NCI-H345 (cell line): ENCODE results near the gene XPO1.
"Not testable (repeated sequence)": the region's sequence is repeated elsewhere in the genome, so short reads cannot be mapped to it uniquely, and the experiment has no call there.

Source experiments
- DNase-seq: peaks from one replicate; lab custom pipeline; 2025; lab: John Stamatoyannopoulos, UW

Gene XPO1

DNA sequence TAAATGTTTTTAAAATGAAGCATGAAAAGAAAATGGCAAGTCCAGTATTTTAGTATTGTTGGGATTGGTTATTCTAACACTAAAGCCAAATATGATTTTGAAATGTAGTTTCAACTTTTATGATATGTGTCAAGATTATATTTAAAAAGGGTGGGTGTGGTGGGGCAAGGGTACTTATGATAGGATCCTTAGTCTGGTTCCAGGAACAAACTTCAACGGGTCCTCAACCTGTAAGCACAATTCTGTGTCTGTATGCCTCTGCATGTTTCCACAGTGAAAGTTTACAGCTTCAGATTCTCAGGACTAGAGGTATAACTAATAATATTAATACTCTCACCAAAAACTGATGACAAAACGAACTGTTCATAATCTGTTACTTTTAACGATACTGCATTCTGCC is 73.1 kb downstream of the XPO1 start:
- DNase-seq, result no peak

DNA sequence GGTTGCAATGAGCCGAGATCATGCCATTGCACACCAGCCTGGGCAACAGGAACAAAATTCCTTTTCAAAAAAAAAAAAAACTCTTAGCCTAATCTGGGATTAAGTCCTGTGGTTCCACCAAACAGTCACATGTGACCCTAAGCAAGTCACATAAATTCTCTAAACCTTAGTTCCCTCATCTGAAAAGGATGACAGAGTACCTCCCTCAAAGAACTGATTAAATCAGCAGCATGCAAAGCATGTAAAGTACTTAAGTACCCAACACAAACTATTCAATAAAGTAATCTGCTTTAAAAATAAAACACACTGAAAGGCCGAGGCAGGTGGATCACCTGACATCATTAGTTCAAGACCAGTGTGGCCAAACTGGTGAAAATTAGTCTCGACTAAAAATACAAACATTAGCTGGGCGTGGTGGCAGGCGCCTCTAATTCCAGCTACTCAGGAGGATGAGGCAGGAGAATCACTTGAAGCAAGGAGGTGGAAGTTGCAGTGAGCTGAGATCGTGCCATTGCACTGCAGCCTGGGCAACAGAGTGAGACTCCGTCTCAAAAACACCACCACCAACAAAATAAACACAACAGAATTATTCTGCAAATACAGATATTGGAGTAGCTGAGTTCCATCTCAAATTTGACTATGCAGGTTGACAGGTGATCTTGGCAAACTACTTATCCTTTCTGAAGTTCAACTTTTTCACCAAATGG is 74.2 kb downstream of the XPO1 start:
- no peak for DNase-seq

DNA sequence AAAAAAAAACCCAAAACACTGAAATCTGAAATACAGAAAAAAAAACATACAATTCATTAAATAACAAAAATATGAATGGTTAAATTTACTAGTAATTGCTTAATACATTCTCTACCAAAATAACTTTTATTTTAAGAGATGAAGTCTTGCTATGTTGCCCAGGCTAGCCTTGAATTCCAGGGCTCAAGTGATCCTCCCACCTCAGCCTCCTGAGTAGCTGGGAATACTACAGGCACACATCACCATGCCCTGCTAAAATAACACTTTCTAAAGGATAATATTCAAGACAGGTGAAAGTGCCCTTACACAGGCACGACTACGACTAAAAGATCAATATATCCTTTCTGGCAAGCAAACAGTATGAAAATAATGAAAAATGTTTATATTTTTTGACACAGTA is 76.8 kb downstream of the XPO1 start:
- DNase-seq, result no peak

DNA sequence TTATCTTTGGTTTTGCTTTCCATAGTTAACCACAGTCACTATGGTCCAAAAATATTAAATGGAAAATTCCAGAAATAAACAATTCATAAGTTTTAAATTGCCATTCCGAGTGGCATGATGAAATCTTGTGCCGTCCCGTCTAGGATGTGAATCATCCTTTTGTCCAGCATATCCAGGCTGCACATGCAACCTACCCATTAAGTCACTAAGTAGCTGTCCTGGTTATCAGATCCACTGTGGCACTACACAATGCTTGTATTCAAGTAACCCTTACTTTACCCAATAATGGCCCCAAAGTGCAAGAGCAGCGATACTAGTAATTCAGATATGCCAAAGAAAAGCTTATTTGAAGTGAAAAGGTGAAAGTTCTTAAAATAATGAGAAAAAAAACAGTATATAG is 78.0 kb downstream of the XPO1 start:
- DNase-seq, result no peak

DNA sequence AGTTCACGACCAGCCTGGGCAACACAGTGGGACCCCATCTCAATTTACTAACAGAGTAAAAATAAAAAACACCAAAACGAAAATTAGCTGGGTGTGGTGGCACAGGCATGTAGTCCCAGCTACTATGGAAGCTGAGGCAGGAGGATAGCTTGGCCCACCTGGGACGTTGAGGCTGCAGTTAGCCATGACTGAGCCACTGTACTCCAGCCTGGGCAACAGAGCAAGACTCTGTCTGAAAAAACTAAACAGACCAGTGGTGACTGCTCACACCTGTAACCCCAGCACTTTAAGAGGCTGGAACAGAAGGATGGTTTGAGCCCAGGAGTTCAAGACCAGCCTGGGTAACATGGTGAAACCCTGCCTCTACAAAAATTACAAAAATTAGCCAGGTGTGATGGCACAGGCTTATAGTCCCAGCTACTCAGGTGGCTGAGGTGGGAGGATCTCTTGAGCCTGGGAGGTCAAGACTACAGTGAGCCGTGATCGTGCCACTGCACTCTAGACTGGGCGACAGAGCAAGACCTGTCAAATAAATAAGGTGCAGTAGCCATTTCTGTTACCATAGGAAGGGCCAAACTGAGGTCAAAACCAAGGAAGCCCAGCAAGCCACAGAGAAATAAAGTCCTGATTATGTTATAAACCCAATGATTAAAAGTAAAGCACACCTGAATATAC is 81.3 kb downstream of the XPO1 start:
- no peak for DNase-seq

DNA sequence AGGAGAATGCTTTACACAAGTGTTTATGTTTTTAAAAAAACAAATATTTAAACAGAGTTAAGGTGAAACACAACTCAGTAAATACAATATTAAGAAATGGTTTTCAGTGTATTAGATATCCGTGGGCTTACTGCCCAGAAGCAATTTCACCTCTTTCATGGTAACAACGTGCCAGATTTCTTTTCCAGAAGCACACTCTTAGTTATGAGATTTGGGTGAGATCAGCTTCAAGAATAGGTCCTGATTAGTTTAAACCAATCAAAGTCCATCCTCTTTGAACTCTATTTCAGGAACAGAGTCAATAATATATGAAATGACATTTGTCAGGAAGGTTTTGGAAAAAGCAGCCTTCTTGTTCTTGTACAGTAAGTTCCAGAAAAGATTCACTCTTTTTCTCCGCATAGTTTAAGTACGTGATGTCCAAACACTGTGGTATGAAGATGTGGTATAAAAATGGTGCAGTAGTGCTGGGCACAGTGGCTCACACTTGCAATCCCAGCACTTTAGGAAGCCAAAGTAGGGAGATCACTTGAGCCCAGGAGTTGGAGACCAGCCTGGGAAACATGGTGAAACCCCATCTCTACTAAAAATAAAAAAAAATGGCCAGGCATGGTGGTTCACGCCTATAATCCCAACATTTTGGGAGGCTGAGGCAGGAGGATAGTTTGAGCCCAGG is 81.9 kb downstream of the XPO1 start:
- DNase-seq, result no peak

DNA sequence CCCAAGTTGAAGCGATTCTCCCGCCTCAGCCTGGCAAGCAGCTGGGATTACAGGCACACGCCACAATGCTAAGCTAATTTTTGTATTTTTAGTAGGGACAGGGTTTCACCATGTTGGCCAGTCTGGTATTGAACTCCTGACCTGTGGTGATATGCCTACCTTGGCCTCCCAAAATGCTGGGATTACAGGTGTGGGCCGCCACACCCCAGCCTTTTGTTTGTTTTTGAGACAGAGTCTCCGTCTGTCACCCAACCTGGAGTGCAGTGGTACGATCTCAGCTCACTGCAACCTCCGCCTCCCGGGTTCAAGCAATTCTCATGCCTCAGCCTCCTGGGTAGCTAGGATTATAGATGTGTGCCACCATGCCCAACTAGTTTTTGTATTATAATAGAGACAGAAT is 83.2 kb downstream of the XPO1 start:
- not testable (repeated sequence) for DNase-seq

DNA sequence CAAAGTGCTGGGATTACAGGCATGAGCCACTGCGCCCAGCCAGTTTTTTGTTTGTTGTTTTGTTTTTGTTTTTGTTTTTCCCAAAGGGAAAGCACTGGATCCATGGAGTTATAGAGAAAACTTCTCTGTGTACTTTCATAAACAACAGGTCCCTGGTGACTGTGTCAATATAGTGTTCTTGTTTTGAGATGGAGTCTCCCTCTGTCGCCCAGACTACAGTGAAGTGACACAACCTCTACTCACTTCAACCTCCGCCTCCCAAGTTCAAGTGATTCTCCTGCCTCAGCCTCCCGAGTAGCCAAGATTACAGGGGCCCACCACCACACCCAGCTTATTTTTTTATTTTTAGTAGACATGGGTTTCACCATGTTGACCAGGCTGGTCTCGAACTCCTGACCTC is 83.8 kb downstream of the XPO1 start:
- no peak for DNase-seq

DNA sequence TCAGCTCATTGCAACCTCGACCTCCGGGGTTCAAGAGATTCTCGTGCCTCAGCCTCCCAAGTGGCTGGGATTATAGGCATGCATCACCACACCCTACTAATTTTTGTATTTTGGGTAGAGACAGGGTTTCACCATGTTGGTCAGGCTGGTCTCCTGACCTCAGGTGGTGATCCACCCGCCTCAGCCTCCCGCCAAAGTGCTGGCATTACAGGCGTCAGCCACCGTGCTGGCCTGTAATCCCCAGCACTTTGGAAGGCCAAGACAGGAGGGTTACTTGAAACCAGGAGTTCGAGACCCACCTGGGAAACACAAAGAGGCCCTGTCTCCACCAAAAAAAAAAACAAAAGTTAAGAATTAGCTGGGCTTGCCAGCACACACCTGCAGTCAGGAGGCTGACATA is 85.8 kb downstream of the XPO1 start:
- DNase-seq, result no peak

DNA sequence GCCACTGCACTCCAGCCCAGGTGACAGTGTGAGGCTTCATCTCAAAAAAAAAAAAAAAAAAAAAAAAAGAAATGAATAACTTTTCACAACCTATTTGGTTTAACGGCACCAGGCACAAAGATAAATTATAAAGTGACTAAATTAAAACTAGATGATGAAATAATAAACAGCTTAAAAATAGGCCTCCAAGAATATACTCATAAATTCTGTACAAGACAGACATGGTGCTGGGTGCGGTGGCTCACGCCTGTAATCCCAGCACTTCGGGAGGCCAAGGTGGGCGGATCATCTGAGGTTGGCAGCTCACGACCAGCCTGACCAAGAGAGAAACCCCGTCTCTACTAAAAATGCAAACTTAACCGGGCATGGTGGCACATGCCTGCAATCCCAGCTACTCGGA is 87.0 kb downstream of the XPO1 start:
- no peak for DNase-seq

DNA sequence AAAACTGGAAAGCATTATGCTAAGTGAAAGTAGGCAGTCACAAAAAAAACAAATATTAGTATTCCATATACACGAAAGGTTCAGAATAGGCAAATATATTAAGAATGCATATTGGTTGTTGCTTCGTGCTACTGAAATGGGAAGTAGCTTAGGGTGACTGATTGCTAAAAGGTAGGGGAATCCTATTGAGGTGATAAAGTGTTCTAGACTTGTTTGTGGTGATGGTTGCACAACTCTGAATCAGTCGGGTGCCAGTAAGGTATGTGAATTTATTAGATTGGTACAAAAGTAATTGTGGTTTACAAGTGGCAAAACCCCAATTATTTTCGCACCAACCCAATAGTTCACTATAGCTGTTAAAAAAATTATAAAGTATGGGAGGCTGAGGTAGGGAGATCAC is 88.0 kb downstream of the XPO1 start:
- no peak for DNase-seq

DNA sequence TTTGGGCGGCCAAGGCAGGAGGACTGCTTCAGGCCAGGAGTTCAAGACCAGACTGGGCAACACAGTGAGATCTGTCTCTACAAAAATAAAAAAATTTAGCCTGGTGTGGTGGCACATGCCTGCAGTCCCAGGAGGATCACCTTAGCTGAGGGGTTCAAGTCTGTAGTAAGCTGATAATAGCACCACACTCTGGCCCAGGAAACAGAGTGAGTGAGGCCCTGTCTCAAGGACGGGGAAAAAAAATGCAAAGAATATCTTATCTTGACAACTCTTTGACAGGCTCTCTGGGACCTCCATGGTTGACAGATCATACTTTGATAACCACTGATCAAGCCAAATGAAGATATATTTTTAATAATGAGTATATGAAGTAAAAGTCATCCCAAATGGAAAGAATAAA is 89.9 kb downstream of the XPO1 start:
- no peak for DNase-seq

DNA sequence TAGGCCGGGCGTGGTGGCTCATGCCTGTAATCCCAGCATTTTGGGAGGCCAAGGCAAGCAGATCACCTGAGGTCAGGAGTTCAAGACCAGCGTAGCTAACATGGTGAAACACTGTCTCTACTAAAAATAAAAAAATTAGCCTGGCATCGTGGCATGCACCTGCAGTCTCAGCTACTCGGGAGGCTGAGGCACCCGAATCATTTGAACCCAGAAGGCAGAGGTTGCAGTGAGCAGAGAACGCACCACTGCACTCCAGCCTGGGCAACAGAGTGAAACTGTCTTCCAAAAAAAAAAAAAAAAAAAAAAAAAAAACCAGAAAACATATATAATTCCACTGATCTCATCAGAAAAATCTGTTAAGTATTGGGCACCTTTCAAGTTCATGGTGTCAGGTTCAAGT is 91.2 kb downstream of the XPO1 start:
- not testable (repeated sequence) for DNase-seq

DNA sequence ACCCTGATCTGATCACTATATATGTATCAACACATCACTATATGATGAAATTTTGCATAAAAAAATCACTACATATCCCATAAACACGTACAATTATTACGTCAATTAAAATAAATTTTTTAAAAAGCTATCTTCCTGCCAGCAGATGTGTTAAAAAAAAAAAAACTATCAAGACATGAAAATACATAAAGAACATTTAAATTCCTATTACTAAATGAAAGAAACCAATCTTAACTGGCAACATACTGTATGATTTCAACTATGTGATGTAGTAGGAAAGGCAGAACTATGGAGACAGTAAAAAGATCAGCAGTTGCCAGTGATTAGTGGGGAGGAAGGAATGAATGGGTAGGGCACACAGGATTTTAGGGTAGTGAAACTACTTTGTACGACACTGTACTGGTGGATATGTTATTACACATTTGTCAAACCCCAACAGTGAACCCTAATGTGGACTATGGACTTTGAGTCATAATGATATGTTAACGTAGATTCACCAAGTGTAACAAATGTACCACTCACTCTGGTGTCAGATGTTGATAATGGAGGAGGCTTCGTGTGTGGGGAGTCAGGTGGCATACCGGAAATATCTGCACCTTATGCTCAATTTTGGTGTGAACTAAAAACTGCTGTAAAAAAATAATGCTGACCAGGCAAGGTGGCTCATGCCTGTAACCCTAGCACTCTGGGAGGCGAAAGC is 94.7 kb downstream of the XPO1 start:
- DNase-seq, result no peak

DNA sequence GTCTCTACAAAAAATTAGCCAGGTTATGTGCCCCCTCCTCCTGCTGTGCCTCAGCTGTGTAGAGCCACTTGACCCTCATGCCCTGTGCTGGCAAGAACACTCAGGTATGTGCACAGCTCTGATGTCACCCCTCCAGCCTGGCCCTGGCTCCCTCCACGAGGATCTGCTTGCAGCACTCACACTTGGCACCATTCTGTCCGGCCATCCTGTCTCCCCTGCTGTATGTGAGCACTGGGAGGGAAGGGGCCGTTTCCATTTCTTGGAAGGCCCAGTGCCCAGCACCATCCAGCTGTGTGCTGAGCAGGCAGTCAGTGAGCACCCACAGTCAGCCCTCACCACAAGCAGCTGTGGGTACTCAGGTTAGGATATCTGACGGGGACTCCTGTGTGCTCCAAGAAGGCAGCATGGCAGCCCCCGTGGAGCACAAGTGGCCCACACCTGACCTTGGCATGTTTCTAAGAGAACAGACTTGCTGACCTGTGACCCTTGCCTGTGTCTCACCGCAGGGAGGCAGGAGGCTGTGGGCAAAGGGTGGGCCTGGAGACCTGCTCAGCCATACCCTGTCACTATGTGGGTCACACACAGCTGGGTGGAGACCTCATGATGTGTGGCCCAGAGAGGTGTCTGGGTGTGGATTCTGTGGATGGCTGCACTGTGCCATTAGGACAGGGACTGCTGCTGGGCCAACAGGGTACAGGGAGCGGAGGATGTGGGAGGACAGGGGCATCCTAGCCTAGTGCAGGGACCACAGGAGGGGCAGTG is 98.7 kb downstream of the XPO1 start:
- peak; percentile 2 for DNase-seq

DNA sequence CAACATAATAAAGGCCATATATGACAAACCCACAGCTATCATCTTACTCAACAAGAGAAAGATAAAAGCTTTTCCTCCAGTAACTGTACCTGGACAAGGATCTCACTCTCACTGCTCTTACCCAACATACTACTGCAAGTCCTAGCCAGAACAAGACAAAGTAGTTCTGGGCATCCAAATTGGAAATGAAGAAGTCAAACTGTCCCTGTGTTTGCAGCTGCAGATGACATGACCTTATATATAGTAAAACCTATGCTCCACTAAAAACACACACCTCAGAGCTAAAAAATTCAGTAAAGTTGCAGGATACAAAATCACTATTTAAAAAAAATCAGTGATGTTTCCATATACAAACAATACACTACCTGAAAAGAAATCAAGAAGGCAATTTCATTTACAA is 99.5 kb downstream of the XPO1 start:
- DNase-seq, result no peak

DNA sequence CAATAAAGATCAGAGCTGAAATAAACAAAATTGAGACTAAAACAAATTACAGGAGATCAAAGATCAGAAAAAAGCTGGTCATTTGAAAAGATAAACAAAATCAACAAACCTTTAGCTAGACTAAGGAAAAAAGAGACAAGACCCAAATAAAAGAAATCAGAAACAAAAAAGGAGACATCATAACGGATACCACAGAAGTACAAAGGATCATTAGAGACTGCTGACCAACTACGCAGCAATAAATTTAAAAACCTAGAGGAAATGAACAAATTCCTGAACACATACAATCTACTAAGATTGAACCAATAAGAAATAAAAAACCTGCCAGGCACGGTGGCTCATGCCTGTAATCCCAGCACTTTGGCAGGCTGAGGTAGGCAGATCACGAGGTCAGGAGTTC is 101.0 kb downstream of the XPO1 start:
- DNase-seq, result no peak

DNA sequence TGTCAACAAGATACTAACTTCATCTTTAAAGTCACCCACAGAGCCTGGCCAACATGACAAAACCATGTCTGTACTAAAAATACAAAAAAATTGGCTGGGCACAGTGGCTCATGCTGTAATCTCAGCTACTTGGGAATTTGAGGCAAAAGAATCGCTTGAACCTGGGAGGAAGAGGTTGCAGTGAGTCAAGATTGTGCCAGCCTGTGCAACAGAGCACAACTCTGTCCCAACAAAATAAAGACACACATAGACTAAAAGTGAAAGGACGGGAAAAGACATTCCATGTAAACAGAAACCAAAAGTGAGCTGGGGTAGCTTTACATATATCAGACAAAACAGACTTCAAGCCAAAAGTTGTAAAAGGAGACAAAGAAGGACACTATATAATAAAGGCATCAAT is 102.1 kb downstream of the XPO1 start:
- DNase-seq, result no peak

DNA sequence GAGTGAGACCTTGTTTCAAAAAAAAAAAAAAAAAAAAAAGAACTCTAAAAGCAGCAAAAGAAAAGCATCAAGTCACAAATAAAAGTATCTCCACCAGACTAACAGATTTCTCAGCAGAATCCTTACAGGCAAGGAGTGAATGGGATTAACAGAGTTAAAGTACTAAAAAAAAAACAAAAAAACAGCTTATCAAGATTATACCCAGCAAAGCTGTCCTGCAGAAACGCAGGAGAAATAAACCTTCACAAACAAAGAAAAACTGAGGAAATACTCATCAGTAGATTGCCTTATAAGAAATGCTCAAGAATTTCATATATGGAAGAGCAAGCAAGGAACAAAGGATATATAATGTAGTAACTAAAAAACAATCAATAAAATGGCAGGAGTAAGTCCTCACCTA is 102.9 kb downstream of the XPO1 start:
- DNase-seq, result no peak

DNA sequence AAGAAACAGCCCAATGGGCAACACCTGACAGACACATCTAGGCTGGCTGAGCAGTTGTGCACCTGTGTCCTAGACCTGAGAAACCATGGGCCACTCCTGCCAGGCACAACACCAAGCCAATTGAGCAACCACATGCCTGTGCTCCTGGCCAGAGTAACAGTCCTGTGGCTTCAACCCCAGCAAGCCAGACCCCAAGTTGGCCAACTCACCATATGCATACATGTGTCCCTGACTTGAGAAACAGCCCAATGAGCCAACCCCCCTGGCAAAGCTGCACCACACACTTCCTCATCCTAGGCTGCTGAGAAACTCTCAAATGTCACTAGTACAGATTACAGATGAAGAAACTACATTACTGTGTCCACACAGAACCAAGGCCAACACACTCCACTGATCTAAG is 103.8 kb downstream of the XPO1 start:
- DNase-seq, result no peak

DNA sequence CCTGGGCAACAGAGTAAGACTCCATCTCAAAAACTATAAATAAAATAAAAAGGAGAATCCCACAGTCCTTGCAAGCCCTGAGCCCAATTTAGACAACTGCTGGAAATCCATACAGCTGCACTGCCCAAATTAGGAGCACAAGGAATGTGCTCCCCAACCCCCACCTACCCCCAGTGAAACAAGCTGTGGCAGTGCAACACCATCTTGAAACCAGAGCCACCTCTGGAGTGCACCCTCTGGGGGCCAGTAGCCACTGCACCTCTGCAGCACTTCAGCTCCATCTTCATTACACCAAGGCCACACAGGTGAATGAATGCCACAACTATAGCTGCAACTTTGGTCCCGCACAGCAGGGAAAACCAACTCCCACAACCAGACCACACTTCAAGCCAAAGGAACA is 104.5 kb downstream of the XPO1 start:
- no peak for DNase-seq

DNA sequence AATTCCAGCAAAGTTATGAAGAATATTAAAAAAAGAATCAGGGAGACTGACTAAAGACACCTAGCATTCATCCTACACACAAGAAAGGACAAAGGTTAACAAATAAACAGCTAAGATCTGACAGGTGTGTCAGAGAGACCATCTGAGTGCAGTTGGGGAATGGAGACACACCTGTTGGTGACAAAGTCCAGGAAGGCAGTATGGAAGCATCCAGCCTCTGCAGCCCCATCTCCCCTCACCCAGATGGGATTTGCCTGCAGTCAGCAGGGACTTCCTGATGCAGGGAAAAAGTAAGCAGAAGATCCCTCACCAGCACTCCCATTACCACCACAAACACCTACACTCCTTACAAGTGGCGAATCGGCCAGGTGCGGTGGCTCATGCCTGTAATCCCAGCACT is 105.2 kb downstream of the XPO1 start:
- DNase-seq, result no peak
